Fibroblast of villous mesenchyme (primary cell): ENCODE data around the gene TNK2. TPM values are rescaled to one million over a fixed set of nuclear protein-coding genes. Genes with fewer than 3 reads are reported as not detected.
"Not testable (repeated sequence)": the region's sequence is repeated elsewhere in the genome, so short reads cannot be mapped to it uniquely, and the experiment has no call there.

Experiments
- DNase-seq: peaks from one replicate; pipeline ENCODE4 v3.0.0-alpha.2; 2010; ENCODE audit warnings: low read depth
- H3K4me3 ChIP-seq: 2 replicates; pipeline ENCODE4 v1.5.1; 2011; ENCODE audit warnings: low read depth, mild to moderate bottlenecking, low read length
- CTCF ChIP-seq: IDR thresholded peaks from 2 replicates; pipeline ENCODE4 v1.5.1; 2012; ENCODE audit warnings: low read depth, mild to moderate bottlenecking, low read length; ENCODE audit not compliant: insufficient read depth
- total RNA-seq: library from RNA; depleted of rRNA; stranded (reverse); fragments of >200 nt; gene quantifications from 2 replicates; pipeline ENCODE4 v1.2.3, GENCODE V29; 2012

The TNK2 gene
- total RNA-seq, 1 donor = 12.1 TPM

DNA sequence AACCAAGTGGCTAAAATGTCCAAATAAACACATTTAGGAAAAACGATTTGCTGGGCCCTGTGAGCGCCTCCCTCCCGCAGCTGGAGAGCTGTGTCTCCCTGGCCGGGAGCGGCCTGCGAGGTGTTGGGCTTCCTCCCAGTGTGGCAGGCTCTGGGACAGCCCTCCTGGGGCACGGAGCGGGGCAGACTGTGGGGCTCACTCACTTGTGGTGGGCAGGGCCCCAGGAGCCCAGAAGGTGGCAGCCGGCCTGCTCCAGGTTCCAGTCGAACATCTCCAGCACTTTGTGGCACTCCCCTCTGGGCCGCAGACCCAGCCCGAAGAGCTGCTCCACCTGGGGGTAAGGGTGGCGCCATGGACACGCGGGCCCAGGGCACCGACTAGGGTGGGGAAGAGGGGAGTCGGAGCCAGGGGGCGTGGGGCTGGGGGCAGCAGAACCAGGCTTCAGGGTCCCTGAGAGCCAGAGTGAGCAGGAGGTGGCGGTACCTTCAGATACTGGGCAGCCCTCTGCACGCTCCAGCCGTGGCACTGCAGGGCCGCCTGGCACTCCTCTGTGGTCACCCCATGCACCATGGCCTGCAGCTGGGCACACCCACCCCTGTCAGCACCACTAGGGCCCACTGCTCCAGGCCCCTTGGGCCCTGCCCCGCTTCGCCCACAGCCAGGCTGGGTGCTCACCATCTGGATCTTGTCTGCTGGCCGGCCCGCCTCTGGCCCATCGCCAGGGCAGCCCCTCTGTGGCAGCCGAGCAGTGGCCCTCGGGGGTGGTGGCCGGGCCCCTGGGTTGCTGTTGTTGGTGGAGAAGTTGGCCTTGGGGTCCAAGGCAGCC is 41.5 kb downstream of the TNK2 start:
- TF ChIP-seq CTCF = no peak
- DNase-seq = no peak

GRCh38 chr3:195865752-195866151 is 42.6 kb downstream of the TNK2 start:
- no peak overlapping the region for H3K4me3 ChIP-seq
- DNase-seq = no peak
- no peak for TF ChIP-seq CTCF

More for the DNA sequence above, 41.5 kb downstream of the TNK2 start:
- no peak overlapping the region for H3K4me3 ChIP-seq

- DNase-seq = peak; percentile 88
- TF ChIP-seq CTCF = peak; percentile 97
- no peak overlapping the region for H3K4me3 ChIP-seq
These were observed 45.0 kb downstream of the TNK2 start for GRCh38 chr3:195863121-195864061.

DNA sequence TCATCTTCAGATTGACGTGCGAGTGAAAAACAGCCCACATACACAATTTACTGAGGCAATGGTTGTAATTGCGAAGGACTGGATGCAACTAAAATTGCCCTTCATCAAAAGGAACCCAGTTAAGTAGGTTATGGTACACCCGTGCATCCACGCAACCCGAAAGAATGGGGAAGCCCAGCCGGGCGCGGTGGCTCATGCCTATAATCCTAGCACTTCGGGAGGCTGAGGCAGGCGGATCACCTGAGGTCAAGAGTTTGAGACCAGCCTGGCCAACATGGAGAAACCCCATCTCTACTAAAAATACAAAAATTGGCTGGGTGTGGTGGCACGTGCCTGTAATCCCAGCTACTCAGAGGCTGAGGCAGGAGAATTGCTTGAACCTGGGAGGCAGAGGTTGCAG is 46.0 kb downstream of the TNK2 start:
- H3K4me3 ChIP-seq, DNase-seq: not testable (repeated sequence)

DNA sequence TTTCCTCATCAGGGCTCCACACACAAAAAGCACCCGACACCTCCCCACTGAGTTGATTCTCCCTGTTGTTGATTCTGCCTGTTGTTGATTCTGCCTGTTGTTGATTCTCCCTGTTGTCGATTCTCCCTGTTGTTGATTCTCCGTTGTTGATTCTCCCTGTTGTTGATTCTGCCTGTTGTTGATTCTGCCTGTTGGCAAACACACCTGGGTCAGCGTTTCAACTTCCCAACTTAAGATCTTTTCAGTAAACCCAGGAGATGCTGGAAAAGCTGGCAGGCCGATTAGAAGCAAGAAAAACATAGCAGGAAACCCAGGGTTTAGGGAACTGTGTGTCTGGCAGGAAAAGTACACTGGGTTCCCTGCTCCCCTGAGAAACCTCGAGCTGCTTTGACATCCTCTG is 47.9 kb downstream of the TNK2 start:
- TF ChIP-seq CTCF = no peak
- H3K4me3 ChIP-seq = no peak overlapping the region
- no peak for DNase-seq

GRCh38 chr3:195859846-195860411 is 48.4 kb downstream of the TNK2 start:
- no peak for DNase-seq
- no peak overlapping the region for H3K4me3 ChIP-seq
- no peak for TF ChIP-seq CTCF
